HepG2 (cell line): ENCODE measurements around the gene MINDY2. TPM values are rescaled to one million over a fixed set of nuclear protein-coding genes. Genes with fewer than 3 reads are reported as not detected.

Source experiments
- ATAC-seq: fragments of 200-7000 bp; cut with Tn5 transposase; 3 replicates; pipeline ENCODE4 v1.9.1; 2020; ENCODE audit warnings: mild to moderate bottlenecking, moderate library complexity
- BruUV-seq: library from RNA; stranded (reverse); fragments of 400-500 nt; replicated peaks from 2 replicates; lab custom pipeline; 2021; lab: Mats Ljungman, UMichigan
- CTCF ChIA-PET: fragments of 300-600 bp; formaldehyde crosslinking; extraction: SDS; loops from one replicate; lab custom pipeline; 2021; ENCODE audit warnings: low total read pairs, inconsistent platforms, low intra/inter-chr PET ratio; lab: Yijun Ruan, JAX
- POLR2A ChIA-PET: fragments of 350-600 bp; sonication (Branson Sonifier 250); formaldehyde crosslinking; loops from one replicate; lab custom pipeline; 2020; ENCODE audit warnings: antibody characterized with exemption, inconsistent platforms; lab: Yijun Ruan, JAX
- DNase-seq: peaks from one replicate; pipeline ENCODE4 v3.0.0-alpha.2; 2015; ENCODE audit warnings: low spot score
- FAIRE-seq: peaks from 3 replicates; lab custom pipeline; 2011; peaks lifted over from hg19 to GRCh38; lab: Jason Lieb, UNC
- H2AFZ ChIP-seq: one replicate; pipeline ENCODE4 v1.6.1; 2011; ENCODE audit warnings: low read length, inconsistent platforms
- H3K27ac ChIP-seq: fragments of 300-600 bp; 3 replicates; pipeline ENCODE4 v1.8.0; 2011; ENCODE audit warnings: mixed run types, mild to moderate bottlenecking, mixed read lengths, low read length, inconsistent platforms; ENCODE audit not compliant: insufficient read depth; ENCODE audit errors: extremely low read length
- H3K27me3 ChIP-seq, 2 experiments: fragments of 200-600 bp in 1 of 2; 2 replicates in 1 of 2; 3 replicates in 1 of 2; pipeline versions ENCODE4 v1.6.0 to v1.8.0; 2011; ENCODE audit warnings: low read length in 2 of 2, mild to moderate bottlenecking in 2 of 2, moderate library complexity in 2 of 2, inconsistent platforms in 1 of 2; ENCODE audit not compliant: insufficient read depth in 2 of 2, control insufficient read depth in 1 of 2
- H3K36me3 ChIP-seq, 2 experiments: fragments of 200-600 bp in 1 of 2; replicated peaks in 1 of 2; 2 replicates in 1 of 2; 3 replicates in 1 of 2; pipeline versions ENCODE4 v1.5.1 to v1.8.0; 2011; ENCODE audit warnings: low read length in 2 of 2, inconsistent platforms in 1 of 2; ENCODE audit not compliant: insufficient read depth in 2 of 2, control insufficient read depth in 1 of 2
- H3K4me1 ChIP-seq: 2 replicates; pipeline ENCODE4 v1.5.1; 2012; ENCODE audit warnings: low read length, inconsistent platforms; ENCODE audit not compliant: insufficient read depth
- H3K4me2 ChIP-seq: 2 replicates; pipeline ENCODE4 v1.6.0; 2011; ENCODE audit warnings: low read depth, low read length, inconsistent platforms
- H3K4me3 ChIP-seq, 3 experiments: fragments of 200-600 bp in 1 of 3; sonication (generic), shearing (Covaris generic) in 1 of 3; replicated peaks in 1 of 3; 2 replicates each; pipeline ENCODE4 v1.5.1; 2011 to 2016; ENCODE audit warnings: low read length in 3 of 3, inconsistent platforms in 2 of 3, low read depth in 2 of 3, mild to moderate bottlenecking in 2 of 3, control low read depth in 1 of 3, mixed read lengths in 1 of 3; ENCODE audit not compliant: insufficient read depth in 1 of 3
- H3K79me2 ChIP-seq: one replicate; pipeline ENCODE4 v1.6.1; 2011; ENCODE audit warnings: low read length, inconsistent platforms; ENCODE audit not compliant: insufficient read depth
- H3K9ac ChIP-seq: 2 replicates; pipeline ENCODE4 v1.6.0; 2011; ENCODE audit warnings: mild to moderate bottlenecking, low read depth, low read length, inconsistent platforms; ENCODE audit not compliant: insufficient read depth
- H3K9me3 ChIP-seq: 2 replicates; pipeline ENCODE4 v1.5.1; 2012; ENCODE audit warnings: mild to moderate bottlenecking, low read length
- H4K20me1 ChIP-seq: 2 replicates; pipeline ENCODE4 v1.6.0; 2011; ENCODE audit warnings: inconsistent platforms, mild to moderate bottlenecking, low read length, moderate library complexity; ENCODE audit not compliant: insufficient read depth
- ARHGAP35 ChIP-seq: sonication (generic); formaldehyde crosslinking; IDR thresholded peaks from 2 replicates; pipeline ENCODE4 v1.9.0; 2022; ENCODE audit warnings: mild to moderate bottlenecking, inconsistent platforms, moderate library complexity, missing genetic modification reagents, borderline replicate concordance
- ATF1 ChIP-seq: IDR thresholded peaks from 2 replicates; pipeline ENCODE4 v1.6.1; 2016; ENCODE audit warnings: mild to moderate bottlenecking, control low read depth
- EEA1 ChIP-seq: sonication (generic); formaldehyde crosslinking; IDR thresholded peaks from 2 replicates; pipeline ENCODE4 v1.5.1; 2020; ENCODE audit warnings: mild to moderate bottlenecking, missing genetic modification reagents, borderline replicate concordance
- ELF1 ChIP-seq: sonication (generic); formaldehyde crosslinking; IDR thresholded peaks from 2 replicates; pipeline ENCODE4 v1.4.0; 2020; ENCODE audit warnings: missing genetic modification reagents
- FOXM1 ChIP-seq: sonication (generic); formaldehyde crosslinking; IDR thresholded peaks from 2 replicates; pipeline ENCODE4 v1.5.0; 2020; ENCODE audit warnings: missing genetic modification reagents
- HCFC1 ChIP-seq: fragments of 150-350 bp; IDR thresholded peaks from 2 replicates; pipeline ENCODE4 v1.6.1; 2014; ENCODE audit warnings: low read depth, low read length
- HNF4A ChIP-seq: sonication (generic); formaldehyde crosslinking; IDR thresholded peaks from 2 replicates; pipeline ENCODE4 v1.4.0; 2020; ENCODE audit warnings: missing genetic modification reagents
- KDM4B ChIP-seq: sonication (generic); formaldehyde crosslinking; IDR thresholded peaks from 2 replicates; pipeline ENCODE4 v1.4.0; 2020; ENCODE audit warnings: missing genetic modification reagents
- KLF6 ChIP-seq: IDR thresholded peaks from 2 replicates; pipeline ENCODE4 v1.8.0; 2016; ENCODE audit warnings: missing biosample characterization, missing genetic modification reagents
- MXD4 ChIP-seq: IDR thresholded peaks from 2 replicates; pipeline ENCODE4 v1.6.1; 2016; ENCODE audit warnings: mild to moderate bottlenecking, missing biosample characterization, missing genetic modification reagents
- SALL1 ChIP-seq: sonication (generic); formaldehyde crosslinking; IDR thresholded peaks from 2 replicates; pipeline ENCODE4 v1.8.0; 2022; ENCODE audit warnings: mild to moderate bottlenecking, missing genetic modification reagents
- SNAI1 ChIP-seq: sonication (generic); formaldehyde crosslinking; IDR thresholded peaks from 2 replicates; pipeline ENCODE4 v1.5.0; 2020; ENCODE audit warnings: mild to moderate bottlenecking, missing genetic modification reagents, borderline replicate concordance
- TCF7L2 ChIP-seq: IDR thresholded peaks from 2 replicates; pipeline ENCODE4 v1.6.1; 2011; ENCODE audit warnings: mild to moderate bottlenecking, low read depth, low read length, moderate library complexity
- U2AF2 ChIP-seq: fragments of 200-400 bp; formaldehyde crosslinking; IDR thresholded peaks from 2 replicates; pipeline ENCODE4 v1.6.1; 2017; ENCODE audit warnings: low read depth, mild to moderate bottlenecking, low read length
- ZNF230 ChIP-seq: sonication (generic); formaldehyde crosslinking; IDR thresholded peaks from 2 replicates; pipeline ENCODE4 v1.4.0; 2020; ENCODE audit warnings: mild to moderate bottlenecking, missing genetic modification reagents
- ZNF503 ChIP-seq: sonication (generic); formaldehyde crosslinking; IDR thresholded peaks from 2 replicates; pipeline ENCODE4 v1.4.0; 2020; ENCODE audit warnings: missing genetic modification reagents
- ZNF543 ChIP-seq: sonication (generic); formaldehyde crosslinking; IDR thresholded peaks from 2 replicates; pipeline ENCODE4 v1.4.0; 2020; ENCODE audit warnings: mild to moderate bottlenecking, missing genetic modification reagents
- ZNF660 ChIP-seq: sonication (generic); formaldehyde crosslinking; IDR thresholded peaks from 2 replicates; pipeline ENCODE4 v1.5.1; 2020; ENCODE audit warnings: mild to moderate bottlenecking, low read depth, missing genetic modification reagents, borderline replicate concordance
- WGBS: methylation state at CpG from one replicate; pipeline ENCODE4 v1.1.6; 2017; ENCODE audit warnings: low lambda C conversion rate; 5-methylcytosine and 5-hydroxymethylcytosine counted together
- in situ Hi-C: cut with HindIII; loops from 2 replicates; pipeline ENCODE4 v1.10.0; 2017; ENCODE audit warnings: low pct_unique_long_range_greater_than_20kb; ENCODE audit not compliant: extremely low pct_ligation_motif_present
- intact Hi-C: fragments of 100-400 bp; cut with micrococcal nuclease; formaldehyde crosslinking; loops from one replicate; pipeline ENCODE4 v1.10.0; 2022; ENCODE audit not compliant: unreplicated experiment
- polyA plus RNA-seq, 8 experiments: library from polyadenylated mRNA; depleted of rRNA in 3 of 8; stranded (reverse) in 7 of 8; unstranded in 1 of 8; fragments of >200 nt; fragmentation: Illumina TruSeq in 4 of 8; extraction: Trizol in 4 of 8; gene quantifications; 2 replicates each; pipeline versions ENCODE4 v1.2.1 to v1.2.3, GENCODE V29; 2011 to 2016; ENCODE audit warnings: low read depth in 4 of 8, missing spikeins in 1 of 8, mixed read lengths in 1 of 8; ENCODE audit not compliant: insufficient read depth in 1 of 8
- total RNA-seq, 5 experiments: library from RNA; depleted of rRNA; stranded (reverse); fragments of >200 nt; fragmentation: Illumina TruSeq; extraction: Trizol; gene quantifications; 2 replicates each; pipeline ENCODE4 v1.2.3, GENCODE V29; 2016; ENCODE audit warnings: low read depth in 1 of 5
- TF ChIP-seq, protein P1 (sequence below): sonication (generic); formaldehyde crosslinking; IDR thresholded peaks from 2 replicates; pipeline ENCODE4 v1.4.0; 2020; ENCODE audit warnings: missing genetic modification reagents
- TF ChIP-seq, protein P2 (sequence below): sonication (generic); formaldehyde crosslinking; IDR thresholded peaks from 2 replicates; pipeline ENCODE4 v1.4.0; 2020; ENCODE audit warnings: missing genetic modification reagents
- TF ChIP-seq, protein P3 (sequence below): IDR thresholded peaks from 2 replicates; pipeline ENCODE4 v1.6.1; 2016; ENCODE audit warnings: missing genetic modification reagents, missing compliant biosample characterization

MINDY2 gene
- total and polyA plus RNA-seq, 2 of the 13 experiments (the other 11 are each of a cell fraction or from before 2014, with no cell fraction given), result 7.2 to 12.6 TPM

- TF ChIP-seq MXD4 (CRISPR knock-in tag) (no peak), SNAI1 (CRISPR knock-in tag) (no peak), EEA1 (CRISPR knock-in tag) (no peak; the same call in 1 of the 2 replicates), U2AF2 (no peak), ZNF503 (CRISPR knock-in tag) (peak; percentile 25; the same call in 1 of the 2 replicates), ZNF543 (CRISPR knock-in tag) (0 out of 2 replicates have a peak, but pooled peaks have one; percentile 5), SALL1 (CRISPR knock-in tag) (no peak), TCF7L2 (no peak)
- TF ChIP-seq, all 625 proteins: peak for 40
Measured at GRCh38 chr15:58865425-58865880, 94.4 kb downstream of the MINDY2 start (continued).

GRCh38 chr15:58867926-58868325, 96.8 kb downstream of the MINDY2 start:
- in situ Hi-C loops, result no loop called here
- peaks cover 53% of the 10 kb centered on the region for H3K79me2 ChIP-seq
- H3K36me3 ChIP-seq, result peaks cover 3 to 29% of the 10 kb centered on the region in 2 experiments; a peak in 4 of 5 replicates
- H3K9me3 ChIP-seq, result no peaks in the 10 kb centered on the region
- FAIRE-seq (no peak), ATAC-seq (no peak), DNase-seq (no peak)
- H3K9ac ChIP-seq, result no peak overlapping the region
- H3K4me1 ChIP-seq, result peaks cover 34% of the 10 kb centered on the region
- 96% methylated on average over 4 of the region's 4 CpGs for WGBS
- peak overlapping the region; percentile 43 for H3K27ac ChIP-seq
- BruUV-seq, result no TSS peak
- POLR2A ChIA-PET, result no interaction called here
- H3K27me3 ChIP-seq, result no peaks in the 10 kb centered on the region; a peak in 1 of 5 replicates
- CTCF ChIA-PET, result no interaction called here
- intact Hi-C loops, result loop anchor here (5.0 kb wide), 1 partner anchor 64 kb away; the partner anchor contains the start of gene SLTM
- H2AFZ ChIP-seq, result no peak overlapping the region
- H3K4me3 ChIP-seq, result no peak overlapping the region
- H3K4me2 ChIP-seq, result peak overlapping the region; percentile 61
- H4K20me1 ChIP-seq, result peaks cover 12% of the 10 kb centered on the region
- TF ChIP-seq ZNF660 (CRISPR knock-in tag) (no peak), ELF1 (no peak), ARHGAP35 (no peak), HNF4A (CRISPR knock-in tag) (no peak), KDM4B (CRISPR knock-in tag) (no peak), KLF6 (CRISPR knock-in tag) (no peak), FOXM1 (CRISPR knock-in tag) (no peak), ZNF230 (CRISPR knock-in tag) (no peak), ATF1 (CRISPR knock-in tag) (no peak), HCFC1 (no peak)
- TF ChIP-seq, protein P1, sequence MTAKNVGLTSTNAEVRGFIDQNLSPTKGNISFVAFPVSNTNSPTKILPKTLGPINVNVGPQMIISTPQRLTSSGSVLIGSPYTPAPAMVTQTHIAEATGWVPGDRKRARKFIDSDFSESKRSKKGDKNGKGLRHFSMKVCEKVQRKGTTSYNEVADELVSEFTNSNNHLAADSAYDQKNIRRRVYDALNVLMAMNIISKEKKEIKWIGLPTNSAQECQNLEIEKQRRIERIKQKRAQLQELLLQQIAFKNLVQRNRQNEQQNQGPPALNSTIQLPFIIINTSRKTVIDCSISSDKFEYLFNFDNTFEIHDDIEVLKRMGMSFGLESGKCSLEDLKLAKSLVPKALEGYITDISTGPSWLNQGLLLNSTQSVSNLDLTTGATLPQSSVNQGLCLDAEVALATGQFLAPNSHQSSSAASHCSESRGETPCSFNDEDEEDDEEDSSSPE (CRISPR knock-in tag), result no peak
- TF ChIP-seq, protein P2, sequence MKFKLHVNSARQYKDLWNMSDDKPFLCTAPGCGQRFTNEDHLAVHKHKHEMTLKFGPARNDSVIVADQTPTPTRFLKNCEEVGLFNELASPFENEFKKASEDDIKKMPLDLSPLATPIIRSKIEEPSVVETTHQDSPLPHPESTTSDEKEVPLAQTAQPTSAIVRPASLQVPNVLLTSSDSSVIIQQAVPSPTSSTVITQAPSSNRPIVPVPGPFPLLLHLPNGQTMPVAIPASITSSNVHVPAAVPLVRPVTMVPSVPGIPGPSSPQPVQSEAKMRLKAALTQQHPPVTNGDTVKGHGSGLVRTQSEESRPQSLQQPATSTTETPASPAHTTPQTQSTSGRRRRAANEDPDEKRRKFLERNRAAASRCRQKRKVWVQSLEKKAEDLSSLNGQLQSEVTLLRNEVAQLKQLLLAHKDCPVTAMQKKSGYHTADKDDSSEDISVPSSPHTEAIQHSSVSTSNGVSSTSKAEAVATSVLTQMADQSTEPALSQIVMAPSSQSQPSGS (CRISPR knock-in tag), result no peak
- TF ChIP-seq, protein P3, sequence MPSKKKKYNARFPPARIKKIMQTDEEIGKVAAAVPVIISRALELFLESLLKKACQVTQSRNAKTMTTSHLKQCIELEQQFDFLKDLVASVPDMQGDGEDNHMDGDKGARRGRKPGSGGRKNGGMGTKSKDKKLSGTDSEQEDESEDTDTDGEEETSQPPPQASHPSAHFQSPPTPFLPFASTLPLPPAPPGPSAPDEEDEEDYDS (CRISPR knock-in tag), result no peak
